A549 (cell line): ENCODE data around the gene MOK. TPM values are rescaled to one million over a fixed set of nuclear protein-coding genes. Genes with fewer than 3 reads are reported as not detected.

ENCODE experiments used
- CBX2 ChIP-seq: fragments of 200-600 bp; sonication (generic); IDR thresholded peaks from 2 replicates; pipeline ENCODE4 v1.6.1; 2016; ENCODE audit warnings: low read depth, mild to moderate bottlenecking, borderline replicate concordance
- CEBPB ChIP-seq, 2 experiments: fragments of >200 bp in 1 of 2; sonication (Bioruptor Twin) in 1 of 2; formaldehyde crosslinking in 1 of 2; IDR thresholded peaks; 2 replicates each; pipeline ENCODE4 v1.6.1; 2012 to 2016
- CHD2 ChIP-seq: fragments of 150-350 bp; IDR thresholded peaks from 2 replicates; pipeline ENCODE4 v1.6.1; 2014; ENCODE audit warnings: low read length; ENCODE audit not compliant: partially characterized antibody
- CHD4 ChIP-seq: fragments of 200-600 bp; sonication (generic); IDR thresholded peaks from 2 replicates; pipeline ENCODE4 v1.6.1; 2016; ENCODE audit warnings: antibody characterized with exemption, mild to moderate bottlenecking, borderline replicate concordance
- EP300 ChIP-seq, 2 experiments: fragments of >200 bp; sonication (Bioruptor Twin); formaldehyde crosslinking; IDR thresholded peaks; 2 replicates in 1 of 2; 3 replicates in 1 of 2; pipeline ENCODE4 v1.6.1; 2016 to 2017
- GATA3 ChIP-seq: IDR thresholded peaks from 2 replicates; pipeline ENCODE4 v1.6.1; 2012; ENCODE audit warnings: borderline replicate concordance
- HOXA7 ChIP-seq: fragments of 250-450 bp; sonication (Bioruptor Pico); IDR thresholded peaks from 2 replicates; pipeline ENCODE4 v1.5.0; 2020; ENCODE audit warnings: mild to moderate bottlenecking, moderate library complexity
- JUNB ChIP-seq: fragments of >200 bp; sonication (Bioruptor Twin); formaldehyde crosslinking; IDR thresholded peaks from 2 replicates; pipeline ENCODE4 v1.6.1; 2016
- KDM1A ChIP-seq: fragments of 200-600 bp; sonication (generic); IDR thresholded peaks from 2 replicates; pipeline ENCODE4 v1.6.1; 2016; ENCODE audit warnings: low read depth, mild to moderate bottlenecking
- KDM5A ChIP-seq: fragments of 200-600 bp; sonication (generic); IDR thresholded peaks from 2 replicates; pipeline ENCODE4 v1.6.1; 2016; ENCODE audit warnings: antibody characterized with exemption, mild to moderate bottlenecking
- MAFK ChIP-seq: fragments of 450-650 bp; IDR thresholded peaks from 2 replicates; pipeline ENCODE4 v1.6.1; 2014; ENCODE audit not compliant: partially characterized antibody
- MAZ ChIP-seq: fragments of 150-350 bp; IDR thresholded peaks from 2 replicates; pipeline ENCODE4 v1.6.1; 2014; ENCODE audit warnings: antibody characterized with exemption, low read depth, low read length, borderline replicate concordance
- MYC ChIP-seq: IDR thresholded peaks from 2 replicates; pipeline ENCODE4 v1.6.1; 2012; ENCODE audit warnings: mild to moderate bottlenecking, inconsistent platforms, low read length, improper control_type of control experiment, borderline replicate concordance
- NFE2L2 ChIP-seq: fragments of 150-350 bp; conservative IDR thresholded peaks from 2 replicates; pipeline ENCODE4 v1.6.1; 2014; ENCODE audit warnings: low read length
- NPAS2 ChIP-seq: fragments of 250-450 bp; sonication (Bioruptor Pico); IDR thresholded peaks from 2 replicates; pipeline ENCODE4 v1.8.0; 2022; ENCODE audit warnings: mild to moderate bottlenecking, moderate library complexity, borderline replicate concordance
- PHF8 ChIP-seq: fragments of 200-600 bp; sonication (generic); IDR thresholded peaks from 2 replicates; pipeline ENCODE4 v1.6.1; 2016; ENCODE audit warnings: low read depth, mild to moderate bottlenecking, antibody characterized with exemption, moderate library complexity, borderline replicate concordance
- POLR2A ChIP-seq: IDR thresholded peaks from 2 replicates; pipeline ENCODE4 v1.6.1; 2012; ENCODE audit warnings: mild to moderate bottlenecking, low read length
- RARB ChIP-seq: fragments of 250-450 bp; sonication (Bioruptor Pico); IDR thresholded peaks from 2 replicates; pipeline ENCODE4 v1.8.0; 2021; ENCODE audit warnings: mild to moderate bottlenecking, moderate library complexity
- RCOR1 ChIP-seq: fragments of 150-350 bp; IDR thresholded peaks from 2 replicates; pipeline ENCODE4 v1.6.1; 2014; ENCODE audit warnings: antibody characterized with exemption, low read length, low read depth
- RNF2 ChIP-seq: fragments of 200-600 bp; sonication (generic); IDR thresholded peaks from 2 replicates; pipeline ENCODE4 v1.6.1; 2016; ENCODE audit warnings: low read depth, mild to moderate bottlenecking, antibody characterized with exemption, moderate library complexity, borderline replicate concordance
- SREBF2 ChIP-seq: fragments of 450-650 bp; IDR thresholded peaks from 2 replicates; pipeline ENCODE4 v1.6.1; 2014; ENCODE audit warnings: mild to moderate bottlenecking, moderate library complexity
- TP53 ChIP-seq: fragments of 250-450 bp; sonication (Bioruptor Pico); IDR thresholded peaks from 2 replicates; pipeline ENCODE4 v1.5.0; 2021; ENCODE audit warnings: mild to moderate bottlenecking, moderate library complexity
- ZFP36 ChIP-seq: fragments of 450-650 bp; IDR thresholded peaks from 2 replicates; pipeline ENCODE4 v1.6.1; 2014; ENCODE audit warnings: borderline replicate concordance; ENCODE audit not compliant: partially characterized antibody
- ZNF302 ChIP-seq: fragments of 250-450 bp; sonication (Bioruptor Pico); IDR thresholded peaks from 2 replicates; pipeline ENCODE4 v1.9.0; 2021; ENCODE audit warnings: inconsistent platforms, mild to moderate bottlenecking, moderate library complexity
- ZSCAN20 ChIP-seq: fragments of 250-450 bp; sonication (Bioruptor Pico); IDR thresholded peaks from 2 replicates; pipeline ENCODE4 v1.8.0; 2022; ENCODE audit warnings: mild to moderate bottlenecking, moderate library complexity
- polyA plus RNA-seq, 4 experiments: library from polyadenylated mRNA; depleted of rRNA in 3 of 4; stranded (reverse); fragments of >200 nt; fragmentation: RNase III in 1 of 4; extraction: RNeasy Plus Mini Kit Qiagen cat#74134 plus additional on column Dnase treatment in 1 of 4; gene quantifications; 2 replicates in 3 of 4; 3 replicates in 1 of 4; pipeline ENCODE4 v1.2.3, GENCODE V29; 2011 to 2017
- TF ChIP-seq, protein P1 (sequence below): IDR thresholded peaks from 2 replicates; pipeline ENCODE4 v1.6.1; 2012
- TF ChIP-seq, protein P2 (sequence below): fragments of 450-650 bp; IDR thresholded peaks from 2 replicates; pipeline ENCODE4 v1.6.1; 2014; ENCODE audit warnings: antibody characterized with exemption
- TF ChIP-seq, protein P3 (sequence below): IDR thresholded peaks from 2 replicates; pipeline ENCODE4 v1.6.1; 2012
- TF ChIP-seq, protein P4 (sequence below): fragments of 200-600 bp; sonication (generic); IDR thresholded peaks from 2 replicates; pipeline ENCODE4 v1.6.1; 2016; ENCODE audit warnings: antibody characterized with exemption, mild to moderate bottlenecking, moderate library complexity
- TF ChIP-seq, protein P5 (sequence below): fragments of 250-450 bp; sonication (Bioruptor Pico); IDR thresholded peaks from 2 replicates; pipeline ENCODE4 v1.5.0; 2021; ENCODE audit warnings: mild to moderate bottlenecking, moderate library complexity, borderline replicate concordance

Gene MOK
- polyA plus RNA-seq, 2 of the 4 experiments (the other 2 are of a cell fraction) = 12.6 to 18.5 TPM

DNA sequence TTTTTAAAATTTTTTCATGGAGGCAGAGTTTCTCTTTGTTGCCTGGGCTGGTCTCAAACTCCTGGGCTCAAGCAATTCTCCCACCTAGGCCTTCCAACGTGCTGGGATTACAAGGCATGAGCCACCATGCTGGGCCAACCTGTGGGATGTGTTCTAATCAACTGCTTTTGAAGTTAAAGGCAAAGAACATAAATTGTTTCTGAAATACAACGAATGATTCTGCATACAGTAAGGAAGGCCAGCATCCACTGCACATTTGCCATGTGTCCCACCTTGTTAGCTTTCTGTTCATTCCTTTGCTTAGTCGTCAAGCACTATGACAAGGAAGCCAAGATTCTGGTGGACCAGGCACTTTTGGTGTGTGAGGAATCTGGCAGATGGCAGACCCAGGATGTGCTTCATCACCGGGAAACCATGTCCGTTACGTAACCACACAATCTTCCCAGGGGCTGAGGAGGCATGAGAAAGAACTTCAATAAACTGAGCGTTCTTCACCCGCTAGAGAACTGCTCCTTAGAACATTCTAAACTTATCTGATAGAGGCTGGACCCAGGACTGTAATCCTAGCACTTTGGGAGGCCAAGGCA lies 24.5 kb downstream of the MOK start (continued):
- no peak for TF ChIP-seq ZSCAN20
- TF ChIP-seq POLR2A = no peak
- no peak for TF ChIP-seq NFE2L2
- no peak for TF ChIP-seq PHF8
- TF ChIP-seq, protein P1, sequence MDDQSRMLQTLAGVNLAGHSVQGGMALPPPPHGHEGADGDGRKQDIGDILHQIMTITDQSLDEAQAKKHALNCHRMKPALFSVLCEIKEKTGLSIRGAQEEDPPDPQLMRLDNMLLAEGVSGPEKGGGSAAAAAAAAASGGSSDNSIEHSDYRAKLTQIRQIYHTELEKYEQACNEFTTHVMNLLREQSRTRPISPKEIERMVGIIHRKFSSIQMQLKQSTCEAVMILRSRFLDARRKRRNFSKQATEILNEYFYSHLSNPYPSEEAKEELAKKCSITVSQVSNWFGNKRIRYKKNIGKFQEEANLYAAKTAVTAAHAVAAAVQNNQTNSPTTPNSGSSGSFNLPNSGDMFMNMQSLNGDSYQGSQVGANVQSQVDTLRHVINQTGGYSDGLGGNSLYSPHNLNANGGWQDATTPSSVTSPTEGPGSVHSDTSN = no peak
- TF ChIP-seq TP53 (CRISPR knock-in tag) = no peak
- TF ChIP-seq MAFK = peak; percentile 13
- no peak for TF ChIP-seq CHD4
- no peak for TF ChIP-seq MAZ
- TF ChIP-seq KDM5A = no peak
- no peak for TF ChIP-seq GATA3
- TF ChIP-seq, protein P2, sequence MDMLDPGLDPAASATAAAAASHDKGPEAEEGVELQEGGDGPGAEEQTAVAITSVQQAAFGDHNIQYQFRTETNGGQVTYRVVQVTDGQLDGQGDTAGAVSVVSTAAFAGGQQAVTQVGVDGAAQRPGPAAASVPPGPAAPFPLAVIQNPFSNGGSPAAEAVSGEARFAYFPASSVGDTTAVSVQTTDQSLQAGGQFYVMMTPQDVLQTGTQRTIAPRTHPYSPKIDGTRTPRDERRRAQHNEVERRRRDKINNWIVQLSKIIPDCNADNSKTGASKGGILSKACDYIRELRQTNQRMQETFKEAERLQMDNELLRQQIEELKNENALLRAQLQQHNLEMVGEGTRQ = no peak
- TF ChIP-seq MYC = no peak
- no peak for TF ChIP-seq RARB
- no peak for TF ChIP-seq CHD2
- TF ChIP-seq NPAS2 (CRISPR knock-in tag) = no peak
- TF ChIP-seq, protein P3, sequence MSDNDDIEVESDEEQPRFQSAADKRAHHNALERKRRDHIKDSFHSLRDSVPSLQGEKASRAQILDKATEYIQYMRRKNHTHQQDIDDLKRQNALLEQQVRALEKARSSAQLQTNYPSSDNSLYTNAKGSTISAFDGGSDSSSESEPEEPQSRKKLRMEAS = peak; percentile 20; the same call in 1 of the 2 replicates
- no peak for TF ChIP-seq RCOR1
- TF ChIP-seq HOXA7 (CRISPR knock-in tag) = peak; percentile 29; the same call in 1 of the 2 replicates
- no peak for TF ChIP-seq SREBF2
- no peak for TF ChIP-seq RNF2
- no peak for TF ChIP-seq EP300 (IDR thresholded peaks at IDR 0.05)
- TF ChIP-seq, protein P4, sequence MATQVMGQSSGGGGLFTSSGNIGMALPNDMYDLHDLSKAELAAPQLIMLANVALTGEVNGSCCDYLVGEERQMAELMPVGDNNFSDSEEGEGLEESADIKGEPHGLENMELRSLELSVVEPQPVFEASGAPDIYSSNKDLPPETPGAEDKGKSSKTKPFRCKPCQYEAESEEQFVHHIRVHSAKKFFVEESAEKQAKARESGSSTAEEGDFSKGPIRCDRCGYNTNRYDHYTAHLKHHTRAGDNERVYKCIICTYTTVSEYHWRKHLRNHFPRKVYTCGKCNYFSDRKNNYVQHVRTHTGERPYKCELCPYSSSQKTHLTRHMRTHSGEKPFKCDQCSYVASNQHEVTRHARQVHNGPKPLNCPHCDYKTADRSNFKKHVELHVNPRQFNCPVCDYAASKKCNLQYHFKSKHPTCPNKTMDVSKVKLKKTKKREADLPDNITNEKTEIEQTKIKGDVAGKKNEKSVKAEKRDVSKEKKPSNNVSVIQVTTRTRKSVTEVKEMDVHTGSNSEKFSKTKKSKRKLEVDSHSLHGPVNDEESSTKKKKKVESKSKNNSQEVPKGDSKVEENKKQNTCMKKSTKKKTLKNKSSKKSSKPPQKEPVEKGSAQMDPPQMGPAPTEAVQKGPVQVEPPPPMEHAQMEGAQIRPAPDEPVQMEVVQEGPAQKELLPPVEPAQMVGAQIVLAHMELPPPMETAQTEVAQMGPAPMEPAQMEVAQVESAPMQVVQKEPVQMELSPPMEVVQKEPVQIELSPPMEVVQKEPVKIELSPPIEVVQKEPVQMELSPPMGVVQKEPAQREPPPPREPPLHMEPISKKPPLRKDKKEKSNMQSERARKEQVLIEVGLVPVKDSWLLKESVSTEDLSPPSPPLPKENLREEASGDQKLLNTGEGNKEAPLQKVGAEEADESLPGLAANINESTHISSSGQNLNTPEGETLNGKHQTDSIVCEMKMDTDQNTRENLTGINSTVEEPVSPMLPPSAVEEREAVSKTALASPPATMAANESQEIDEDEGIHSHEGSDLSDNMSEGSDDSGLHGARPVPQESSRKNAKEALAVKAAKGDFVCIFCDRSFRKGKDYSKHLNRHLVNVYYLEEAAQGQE = no peak
- no peak for TF ChIP-seq ZFP36
- TF ChIP-seq, protein P5, sequence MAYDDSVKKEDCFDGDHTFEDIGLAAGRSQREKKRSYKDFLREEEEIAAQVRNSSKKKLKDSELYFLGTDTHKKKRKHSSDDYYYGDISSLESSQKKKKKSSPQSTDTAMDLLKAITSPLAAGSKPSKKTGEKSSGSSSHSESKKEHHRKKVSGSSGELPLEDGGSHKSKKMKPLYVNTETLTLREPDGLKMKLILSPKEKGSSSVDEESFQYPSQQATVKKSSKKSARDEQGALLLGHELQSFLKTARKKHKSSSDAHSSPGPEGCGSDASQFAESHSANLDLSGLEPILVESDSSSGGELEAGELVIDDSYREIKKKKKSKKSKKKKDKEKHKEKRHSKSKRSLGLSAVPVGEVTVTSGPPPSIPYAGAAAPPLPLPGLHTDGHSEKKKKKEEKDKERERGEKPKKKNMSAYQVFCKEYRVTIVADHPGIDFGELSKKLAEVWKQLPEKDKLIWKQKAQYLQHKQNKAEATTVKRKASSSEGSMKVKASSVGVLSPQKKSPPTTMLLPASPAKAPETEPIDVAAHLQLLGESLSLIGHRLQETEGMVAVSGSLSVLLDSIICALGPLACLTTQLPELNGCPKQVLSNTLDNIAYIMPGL (CRISPR knock-in tag) = no peak
- peak; percentile 68; the same call in 1 of the 2 replicates for TF ChIP-seq ZNF302
- no peak for TF ChIP-seq JUNB
- no peak for TF ChIP-seq CBX2
- peak in 1 of 2 experiments; percentile 77; a peak in 2 of 4 replicates for TF ChIP-seq CEBPB (IDR thresholded peaks at IDR 0.05)
- no peak for TF ChIP-seq KDM1A
